Measurements from ENCODE around the gene HCK.

HCK gene

GRCh38 chr20:32036252-32036651 lies 15.8 kb upstream of the HCK start:
- Histone ChIP-seq H3K9me3 (ENCODE audit: control insufficient read depth, insufficient read depth, low read depth, low read length) (no peaks in the 10 kb centered on the region), H3K4me1 (ENCODE audit: control insufficient read depth, insufficient read depth, low read length) (no peaks in the 10 kb centered on the region), H3K36me3 (ENCODE audit: control insufficient read depth in 2 of 2, insufficient read depth in 1 of 2, low read length in 2 of 2) (no peaks in the 10 kb centered on the region), H3K27ac (ENCODE audit: extremely low read depth, low read depth, low read length) (no peak overlapping the region), H3K4me3 (ENCODE audit: low read depth, low read length) (no peak overlapping the region)
- ChIA-PET POLR2A (no interaction called here), CTCF (interaction anchor here (0.6 to 8.9 kb wide), 5 partner anchors 55 to 190 kb away, joined by 3 to 128 read pairs (median 3); partner anchors contain the start of gene PDRG1)
- no peak for TF ChIP-seq ZBTB44 (tag by site-specific recombination; IDR thresholded peaks at IDR 0.05)
- no peak for TF ChIP-seq ZNF2 (tag by site-specific recombination; IDR thresholded peaks at IDR 0.05)
- TF ChIP-seq ZNF202 (tag by site-specific recombination; IDR thresholded peaks at IDR 0.05; ENCODE audit: borderline replicate concordance) = no peak
- TF ChIP-seq ZNF48 (tag by site-specific recombination; IDR thresholded peaks at IDR 0.05) = no peak
- TF ChIP-seq MYNN (tag by site-specific recombination; IDR thresholded peaks at IDR 0.05; ENCODE audit: borderline replicate concordance) = no peak
- TF ChIP-seq ZNF24 (tag by site-specific recombination; IDR thresholded peaks at IDR 0.05) = 0 out of 2 replicates have a peak, but pooled peaks have one; percentile 78
- no peak for TF ChIP-seq ZNF184 (tag by site-specific recombination; IDR thresholded peaks at IDR 0.05)
- no peak for TF ChIP-seq INSM2 (tag by site-specific recombination; IDR thresholded peaks at IDR 0.05)

GRCh38 chr20:32036716-32037485 lies 15.1 kb upstream of the HCK start:
- Histone ChIP-seq H3K4me3 (ENCODE audit: low read depth, low read length) (no peak overlapping the region), H3K4me1 (ENCODE audit: control insufficient read depth, insufficient read depth, low read length) (no peaks in the 10 kb centered on the region), H3K9me3 (ENCODE audit: control insufficient read depth, insufficient read depth, low read depth, low read length) (no peaks in the 10 kb centered on the region), H3K36me3 (ENCODE audit: control insufficient read depth in 2 of 2, insufficient read depth in 1 of 2, low read length in 2 of 2) (no peaks in the 10 kb centered on the region), H3K27ac (ENCODE audit: extremely low read depth, low read depth, low read length) (no peak overlapping the region)
- ChIA-PET POLR2A (no interaction called here), CTCF (interaction anchor here (0.6 to 8.9 kb wide), 4 partner anchors 15 to 183 kb away, joined by 3 to 128 read pairs (median 3); partner anchors contain the start of gene PDRG1)
- TF ChIP-seq ZBTB17 (tag by site-specific recombination; IDR thresholded peaks at IDR 0.05) (peak; percentile 26; the same call in 1 of the 2 replicates), ZNF555 (tag by site-specific recombination; conservative IDR thresholded peaks at IDR 0.05) (no peak)

GRCh38 chr20:32037929-32038328 lies 14.1 kb upstream of the HCK start:
- Histone ChIP-seq H3K9me3 (ENCODE audit: control insufficient read depth, insufficient read depth, low read depth, low read length) (no peaks in the 10 kb centered on the region), H3K4me1 (ENCODE audit: control insufficient read depth, insufficient read depth, low read length) (no peaks in the 10 kb centered on the region), H3K27ac (ENCODE audit: extremely low read depth, low read depth, low read length) (no peak overlapping the region), H3K4me3 (ENCODE audit: low read depth, low read length) (no peak overlapping the region), H3K36me3 (ENCODE audit: control insufficient read depth in 2 of 2, insufficient read depth in 1 of 2, low read length in 2 of 2) (no peaks in the 10 kb centered on the region)
- CTCF ChIA-PET = interaction anchor here (0.6 to 0.7 kb wide), 3 partner anchors 127 to 179 kb away, joined by 3 to 4 read pairs (median 4); no protein-coding TSS in a partner anchor
- POLR2A ChIA-PET = no interaction called here
- no peak for TF ChIP-seq ZNF211 (tag by site-specific recombination; IDR thresholded peaks at IDR 0.05; ENCODE audit: low read depth)
- TF ChIP-seq ZNF621 (tag by site-specific recombination; IDR thresholded peaks at IDR 0.05) = peak; percentile 72; the same call in 1 of the 2 replicates
- TF ChIP-seq SP7 (tag by site-specific recombination; IDR thresholded peaks at IDR 0.05) = 0 out of 2 replicates have a peak, but pooled peaks have one; percentile 18
- peak; percentile 84 for TF ChIP-seq ZFHX2 (tag by site-specific recombination; conservative IDR thresholded peaks at IDR 0.05)
- TF ChIP-seq ZIC2 (tag by site-specific recombination; IDR thresholded peaks at IDR 0.05) = peak; percentile 16; the same call in 1 of the 2 replicates
- TF ChIP-seq ZNF76 (tag by site-specific recombination; IDR thresholded peaks at IDR 0.05; ENCODE audit: borderline replicate concordance, low read depth) = no peak
- TF ChIP-seq RBAK (tag by site-specific recombination; IDR thresholded peaks at IDR 0.05) = no peak
- 0 out of 2 replicates have a peak, but pooled peaks have one; percentile 26 for TF ChIP-seq ZNF112 (tag by site-specific recombination; IDR thresholded peaks at IDR 0.05)
- peak; percentile 56 for TF ChIP-seq ZBTB48 (tag by site-specific recombination; IDR thresholded peaks at IDR 0.05)
- TF ChIP-seq ZNF248 (tag by site-specific recombination; IDR thresholded peaks at IDR 0.05) = 0 out of 2 replicates have a peak, but pooled peaks have one; percentile 64
- TF ChIP-seq ZNF169 (tag by site-specific recombination; IDR thresholded peaks at IDR 0.05) = peak; percentile 90; the same call in 1 of the 2 replicates
- peak; percentile 71 for TF ChIP-seq MZF1 (tag by site-specific recombination; IDR thresholded peaks at IDR 0.05; ENCODE audit: borderline replicate concordance)
- peak; percentile 95 for TF ChIP-seq ZSCAN4 (tag by site-specific recombination; IDR thresholded peaks at IDR 0.05)
- TF ChIP-seq ZBTB26 (tag by site-specific recombination; optimal IDR thresholded peaks at IDR 0.05) = no peak
- TF ChIP-seq ZNF548 (tag by site-specific recombination; IDR thresholded peaks at IDR 0.05) = 0 out of 2 replicates have a peak, but pooled peaks have one; percentile 12
- peak; percentile 89; the same call in 1 of the 2 replicates for TF ChIP-seq ZNF473 (tag by site-specific recombination; IDR thresholded peaks at IDR 0.05)

All from HEK293 (cell line).